Stimulated activated naive CD8-positive, alpha-beta T cell treated with anti-CD3 and anti-CD28 coated beads, Interleukin-15, Interleukin-2, amounts not matched to agents 100 U/mL and 50 U/mL, for 24 hours (primary cell): ENCODE data around the gene SPR.

Source experiments
- ATAC-seq: fragments of 150-1000 bp; cut with Tn5 transposase; one replicate; pipeline ENCODE4 v1.10.0; 2021
- DNase-seq: peaks from one replicate; pipeline ENCODE4 v3.0.0; 2021

The SPR gene

GRCh38 chr2:72931280-72931910, 44.2 kb downstream of the SPR start:
- ATAC-seq: peak; percentile 73
- DNase-seq: no peak

DNA sequence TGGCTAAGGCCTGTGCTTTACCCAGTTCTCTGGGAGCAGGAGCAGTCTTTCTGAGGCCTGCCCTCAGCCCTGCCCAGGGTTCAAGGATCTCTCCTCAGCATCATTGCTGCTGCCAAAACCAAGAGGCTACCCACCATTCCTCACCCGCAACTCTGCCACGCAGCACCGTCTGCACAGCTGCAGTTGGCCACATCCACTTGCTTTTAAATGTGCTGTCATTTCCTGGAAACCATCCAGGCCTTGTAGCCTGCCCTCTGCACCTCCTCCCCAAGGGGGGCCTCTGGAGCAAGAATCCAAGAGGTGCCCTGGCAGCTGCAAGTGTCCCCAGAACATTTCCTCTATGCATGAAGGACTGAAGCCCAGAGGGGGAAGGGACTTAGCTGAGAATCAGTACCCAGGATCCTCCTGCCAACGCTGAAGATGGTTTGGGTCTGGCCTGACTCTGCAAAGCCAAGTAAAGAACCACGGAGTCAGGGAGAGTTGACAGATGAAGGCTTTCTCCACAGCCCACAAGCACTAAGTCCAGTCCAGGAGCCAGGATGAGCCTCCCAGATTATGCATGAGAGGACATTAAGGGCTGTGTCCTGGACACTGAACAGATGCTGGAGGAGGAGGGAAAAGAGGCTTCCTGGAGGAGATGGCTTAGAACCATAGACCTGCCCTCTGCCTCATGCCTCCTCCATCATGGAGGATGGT, 45.0 kb downstream of the SPR start:
- ATAC-seq (no peak), DNase-seq (no peak)

- no peak for DNase-seq
- no peak for ATAC-seq
Observed at GRCh38 chr2:72932805-72933204, 45.6 kb downstream of the SPR start.

DNA sequence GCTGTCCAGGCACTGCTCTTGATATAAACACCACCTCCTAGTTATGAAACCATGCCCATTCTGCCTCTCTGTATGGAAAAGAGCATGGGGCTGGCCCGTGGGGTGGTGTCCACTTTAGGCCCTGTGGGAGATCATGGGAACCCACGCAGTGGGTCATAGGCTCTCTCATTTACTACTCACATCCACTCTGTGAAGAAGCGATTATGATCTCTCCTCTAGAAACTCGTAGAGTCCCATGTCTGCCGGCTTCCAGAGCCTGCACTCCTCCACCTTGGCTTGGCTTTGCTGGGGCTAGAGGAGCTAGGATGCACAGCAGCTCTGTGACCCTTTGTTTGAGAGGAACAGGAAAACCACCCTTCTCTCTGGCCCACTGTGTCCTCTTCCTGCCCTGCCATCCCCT, 46.0 kb downstream of the SPR start:
- no peak for ATAC-seq
- no peak for DNase-seq

GRCh38 chr2:72933646-72934151, 46.5 kb downstream of the SPR start:
- ATAC-seq: no peak

DNA sequence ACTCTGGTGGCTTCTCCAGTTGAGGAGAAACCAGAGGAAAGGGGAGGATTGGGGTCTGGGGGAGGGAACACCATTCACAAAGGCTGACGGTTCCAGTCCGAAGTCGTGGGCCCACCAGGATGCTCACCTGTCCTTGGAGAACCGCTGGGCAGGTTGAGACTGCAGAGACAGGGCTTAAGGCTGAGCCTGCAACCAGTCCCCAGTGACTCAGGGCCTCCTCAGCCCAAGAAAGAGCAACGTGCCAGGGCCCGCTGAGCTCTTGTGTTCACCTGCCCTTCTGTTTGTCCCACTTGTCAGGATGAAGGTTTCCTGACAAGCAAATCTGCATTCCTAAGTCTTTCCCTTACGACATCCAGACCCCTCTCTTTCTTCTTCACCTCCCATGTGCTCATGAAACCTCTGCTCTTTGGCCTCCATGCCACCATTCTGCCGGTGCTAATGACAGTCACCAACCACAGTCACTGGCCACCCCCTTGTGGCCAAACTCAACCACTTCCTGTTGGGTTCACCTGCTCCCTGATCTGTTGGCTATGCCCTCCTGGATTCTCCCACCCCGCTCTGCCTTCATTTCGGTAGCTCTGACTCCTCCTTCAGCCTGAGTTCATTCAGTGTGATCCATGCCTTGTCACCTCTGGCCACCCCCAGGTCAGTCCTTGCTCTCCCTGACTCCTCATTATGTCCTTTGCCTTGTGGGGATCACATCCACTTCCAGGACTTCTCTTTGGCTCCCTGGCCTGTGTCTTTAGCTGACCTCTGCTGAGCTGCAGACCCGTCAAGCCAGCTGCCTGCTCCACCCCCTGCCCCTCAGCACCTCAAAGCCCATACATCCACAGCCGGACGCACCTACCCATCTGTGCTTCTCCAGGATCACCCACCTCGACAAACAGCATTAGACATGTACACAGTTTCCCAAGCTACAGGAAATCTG, 47.7 kb downstream of the SPR start:
- DNase-seq: no peak
- ATAC-seq: no peak

More at GRCh38 chr2:72933646-72934151, 46.5 kb downstream of the SPR start:
- DNase-seq: no peak

DNA sequence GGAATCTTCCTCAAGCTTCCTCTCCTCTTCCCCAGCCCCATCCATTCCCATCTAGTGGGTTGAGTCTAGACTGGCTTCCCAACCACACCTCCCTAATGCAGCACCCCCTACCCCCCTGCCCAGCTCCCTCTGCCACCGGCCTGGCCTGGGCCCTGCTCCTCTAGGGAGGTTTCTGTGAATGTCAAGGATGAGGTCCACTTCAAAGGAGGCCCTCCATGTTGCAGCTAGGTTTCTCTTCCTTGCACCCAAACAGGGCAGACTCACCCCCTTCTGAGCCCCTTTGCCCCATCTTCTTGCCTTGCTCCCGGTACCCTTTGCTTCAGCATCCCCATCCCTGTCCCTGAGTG, 48.4 kb downstream of the SPR start:
- no peak for DNase-seq
- ATAC-seq: no peak

DNA sequence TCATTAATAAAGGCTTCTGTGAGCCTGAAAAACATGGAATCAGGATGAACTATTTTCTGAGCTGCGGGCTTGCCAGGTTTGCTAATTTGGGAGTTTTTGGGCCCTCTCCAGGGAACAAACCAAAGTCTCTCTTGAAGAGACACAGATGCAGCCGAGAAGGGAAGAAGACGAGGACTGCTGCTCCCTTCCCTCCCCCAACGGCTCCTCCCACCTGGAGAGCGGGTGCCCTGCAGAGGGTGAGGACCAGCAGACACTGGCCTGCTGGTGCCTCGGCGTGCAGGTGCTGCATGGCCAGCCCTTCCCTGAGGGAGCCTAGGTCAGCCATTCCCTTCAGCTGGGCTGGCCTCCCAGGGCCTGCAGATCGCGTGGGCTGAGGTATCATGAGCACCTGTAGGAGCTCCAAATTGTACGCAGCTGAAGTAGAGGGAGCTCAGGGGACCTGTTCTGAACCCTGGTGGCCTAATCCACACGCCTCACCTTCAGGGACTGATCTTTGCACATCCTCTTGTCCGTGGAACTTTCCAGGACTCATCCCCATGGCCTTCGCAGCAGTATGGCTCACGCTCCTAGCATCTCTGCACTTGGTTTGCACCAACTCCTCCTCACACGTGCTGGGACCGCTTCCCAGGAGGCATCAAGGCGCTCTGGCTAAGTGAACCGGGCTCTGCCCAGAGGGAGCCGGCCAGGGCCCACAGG, 49.6 kb downstream of the SPR start:
- no peak for DNase-seq
- ATAC-seq: peak; percentile 5

DNA sequence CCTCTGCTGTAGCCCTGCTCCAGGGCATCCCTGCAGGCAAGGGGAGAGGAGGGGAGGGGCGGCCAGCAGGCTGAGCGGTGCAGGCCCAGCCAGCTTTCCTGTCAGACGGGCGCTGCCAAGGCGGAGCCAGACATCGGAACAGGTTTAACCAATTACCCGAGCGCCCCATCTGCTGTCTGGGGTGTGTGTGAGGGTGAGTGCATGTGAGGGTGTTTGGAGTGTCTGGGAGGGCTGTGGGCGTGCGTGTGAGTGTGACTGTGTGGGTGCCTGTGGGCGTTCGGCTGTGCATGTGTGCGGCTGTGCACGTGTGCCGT, 50.1 kb downstream of the SPR start:
- ATAC-seq (no peak), DNase-seq (no peak)

DNA sequence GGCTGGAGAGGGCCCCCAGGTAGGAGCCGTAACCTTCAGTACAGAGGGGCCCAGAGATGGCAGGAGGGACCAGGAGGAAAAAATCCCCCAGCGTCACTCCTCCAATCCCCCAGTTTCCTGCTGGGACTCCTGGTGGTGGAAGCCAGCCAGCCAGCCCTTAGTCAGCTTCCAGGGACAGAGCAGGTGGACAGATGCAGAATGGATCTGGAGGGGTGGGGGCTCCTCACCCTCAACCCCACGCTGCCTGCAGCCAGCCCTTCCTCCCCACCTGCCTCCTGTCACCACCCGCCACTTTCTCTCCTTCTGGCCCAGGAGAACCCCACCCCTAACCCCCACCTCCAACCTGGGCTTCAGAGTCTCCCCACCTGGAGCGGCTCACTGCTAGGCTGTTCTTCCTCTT, 51.2 kb downstream of the SPR start:
- DNase-seq: no peak

GRCh38 chr2:72940361-72940760, 53.2 kb downstream of the SPR start:
- DNase-seq: no peak
- no peak for ATAC-seq

More for the DNA sequence above, 51.2 kb downstream of the SPR start:
- no peak for ATAC-seq

GRCh38 chr2:72940786-72941185, 53.6 kb downstream of the SPR start:
- DNase-seq (no peak), ATAC-seq (no peak)
